Jurkat, Clone E6-1 (cell line): ENCODE data around the gene SULT1A2. TPM values are rescaled to one million over a fixed set of nuclear protein-coding genes. Genes with fewer than 3 reads are reported as not detected.
"Not testable (repeated sequence)": the region's sequence is repeated elsewhere in the genome, so short reads cannot be mapped to it uniquely, and the experiment has no call there.

Experiments
- DNase-seq: peaks from one replicate; pipeline ENCODE4 v3.0.0-alpha.2; 2011; ENCODE audit warnings: low read depth, low spot score
- H3K4me3 ChIP-seq: 2 replicates; pipeline ENCODE4 v1.5.1; 2011; ENCODE audit warnings: mild to moderate bottlenecking, low read length, control low read depth, moderate library complexity
- polyA plus RNA-seq: library from polyadenylated mRNA; unstranded; fragments of >200 nt; gene quantifications from one replicate; pipeline ENCODE4 v1.2.1, GENCODE V29; 2012; ENCODE audit warnings: missing spikeins; ENCODE audit not compliant: insufficient read length, insufficient read depth

Gene SULT1A2
- polyA plus RNA-seq = 1.4 TPM

DNA sequence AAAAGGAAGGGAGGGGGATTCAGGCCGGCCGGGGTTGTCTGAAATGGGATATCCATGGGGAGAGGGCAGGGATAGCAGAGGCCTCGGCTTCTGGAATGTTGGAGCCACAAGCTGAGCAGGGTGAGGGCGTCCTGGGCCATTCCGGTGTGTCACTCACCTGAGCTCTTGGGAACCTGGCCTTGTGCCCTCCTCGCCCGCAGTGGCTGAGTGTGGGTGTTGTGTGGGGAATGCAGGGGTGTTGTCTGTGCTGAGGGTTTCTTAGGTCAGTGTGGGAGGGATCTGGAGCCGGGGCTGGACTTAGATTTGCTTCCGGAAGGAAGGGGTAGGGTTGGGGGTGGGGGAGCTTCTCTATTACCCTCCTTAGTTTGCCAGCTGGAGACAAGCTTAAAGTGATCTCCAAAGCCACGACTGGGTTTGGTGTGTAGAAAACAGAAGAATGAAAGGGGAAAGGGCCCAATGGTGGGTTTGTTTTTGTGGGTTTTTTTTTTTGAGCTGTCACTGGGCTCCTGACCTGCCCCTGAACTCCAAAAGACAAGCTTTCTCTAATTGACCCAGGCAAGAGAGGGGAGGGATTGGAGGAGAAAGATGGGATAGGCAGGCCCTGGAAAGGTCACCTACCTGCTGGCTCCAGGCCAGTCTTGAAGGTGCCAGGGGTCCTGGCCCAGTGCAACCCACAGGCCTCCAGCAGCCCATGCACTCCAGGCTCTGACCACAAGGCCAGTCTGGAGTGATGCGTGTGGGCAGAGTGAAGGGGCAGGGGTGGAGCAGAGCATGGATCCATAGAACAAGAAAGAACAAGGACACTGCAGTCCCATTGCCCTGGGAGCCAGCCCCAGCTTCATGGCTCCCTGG lies at the start of gene SULT1A2:
TSS of gene SULT1A2 (minus strand) at position 211 of the 852 bp plus-strand sequence. CDS start 1,120 bp downstream, outside the sequence.
- no peak for DNase-seq
- no peak within 1 kb of the TSS for H3K4me3 ChIP-seq

DNA sequence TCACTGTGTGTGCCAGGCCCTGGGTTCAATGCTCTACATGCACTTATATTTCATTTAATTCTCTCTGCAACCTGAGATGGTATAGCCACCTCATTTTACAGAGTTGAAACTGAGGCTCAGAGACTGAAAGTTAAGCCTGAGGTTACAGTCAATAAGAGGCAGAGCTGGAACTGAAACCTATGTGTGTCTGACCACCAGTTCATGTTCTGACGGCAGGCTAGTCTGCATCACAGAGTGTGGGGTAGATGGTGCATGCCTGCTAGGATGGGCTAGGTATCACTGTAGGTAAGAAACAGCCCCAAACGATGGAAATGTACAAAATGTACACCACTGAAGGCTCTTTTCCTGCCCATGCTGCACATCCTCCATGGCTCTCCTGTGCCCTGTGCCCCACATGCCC lies 43.1 kb upstream of the SULT1A2 start:
- H3K4me3 ChIP-seq, DNase-seq: not testable (repeated sequence)

DNA sequence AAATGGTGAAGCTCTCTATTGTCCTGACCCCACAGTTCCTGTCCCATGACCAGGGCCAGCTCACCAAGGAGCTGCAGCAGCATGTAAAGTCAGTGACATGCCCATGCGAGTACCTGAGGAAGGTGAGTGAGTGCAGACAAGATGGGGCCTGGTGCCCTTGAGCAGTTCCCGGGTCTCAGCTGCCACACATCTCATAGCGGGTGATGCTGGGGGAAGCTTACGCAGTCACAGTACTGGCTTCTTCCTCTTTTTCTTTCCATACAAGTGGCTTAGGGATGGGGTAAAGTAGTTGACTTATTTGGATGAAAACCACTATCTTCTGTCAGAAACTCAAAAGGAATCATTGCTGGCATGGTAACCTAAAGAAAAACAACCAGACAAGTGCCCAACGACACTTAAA lies 41.5 kb upstream of the SULT1A2 start:
- not testable (repeated sequence) for DNase-seq

DNA sequence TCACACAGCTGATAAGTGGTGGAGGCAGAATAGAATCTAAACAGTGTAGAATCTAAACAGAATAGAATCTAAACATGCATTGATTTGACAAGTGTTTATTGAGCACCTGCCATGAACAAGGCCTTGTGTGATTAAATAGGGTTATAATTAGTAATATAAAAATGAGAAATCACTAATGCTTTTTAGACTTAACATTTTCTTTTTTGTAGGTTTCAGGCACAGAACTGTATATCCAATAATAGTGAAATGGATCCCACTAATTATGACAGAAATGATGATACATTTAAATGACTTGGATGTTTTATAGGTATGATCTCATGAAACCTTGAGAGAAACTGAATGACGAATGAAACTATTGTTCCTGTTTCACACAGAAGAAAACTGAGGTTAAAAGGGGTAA lies 40.9 kb upstream of the SULT1A2 start, which contains the start of gene NPIPB8:
TSS of gene NPIPB8 (plus strand) at position 301 of the 400 bp plus-strand sequence. CDS start 296 bp downstream, outside the sequence.
- not testable (repeated sequence) for H3K4me3 ChIP-seq, DNase-seq

More for the DNA sequence above, 41.5 kb upstream of the SULT1A2 start:
- not testable (repeated sequence) for H3K4me3 ChIP-seq

DNA sequence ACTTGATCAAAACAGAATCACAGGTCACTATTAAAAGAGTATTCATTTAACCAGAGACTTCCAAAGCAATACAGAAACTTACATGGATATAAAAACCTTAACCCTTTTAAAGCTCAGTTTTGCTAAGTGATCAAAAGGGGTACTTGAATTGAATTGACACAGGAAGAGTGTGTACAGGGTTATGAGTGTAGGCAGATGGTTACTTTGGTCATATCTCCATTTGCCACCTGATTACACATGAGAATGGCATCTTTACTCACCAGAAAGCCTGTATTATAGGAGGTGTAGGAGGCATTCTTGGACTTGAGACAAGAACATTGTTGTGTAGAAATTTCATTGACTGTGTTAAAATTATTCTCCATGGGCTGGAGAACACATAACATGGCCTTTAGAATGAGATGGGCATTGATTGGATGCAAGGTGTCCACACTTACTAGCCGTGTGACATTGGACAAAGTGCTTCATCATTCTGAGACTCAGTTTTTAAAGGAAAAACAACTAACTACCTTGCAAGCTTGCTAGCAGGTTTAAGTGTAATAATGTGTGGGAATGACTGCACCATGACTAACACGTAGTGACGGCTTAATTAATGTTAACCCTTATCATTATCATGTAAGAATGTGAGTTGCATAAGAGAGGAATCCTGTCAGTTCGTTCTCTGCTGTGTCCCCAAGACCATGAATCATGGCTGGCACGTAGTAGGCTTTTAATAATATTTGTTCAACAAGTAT lies 39.4 kb upstream of the SULT1A2 start:
- DNase-seq, H3K4me3 ChIP-seq: not testable (repeated sequence)

DNA sequence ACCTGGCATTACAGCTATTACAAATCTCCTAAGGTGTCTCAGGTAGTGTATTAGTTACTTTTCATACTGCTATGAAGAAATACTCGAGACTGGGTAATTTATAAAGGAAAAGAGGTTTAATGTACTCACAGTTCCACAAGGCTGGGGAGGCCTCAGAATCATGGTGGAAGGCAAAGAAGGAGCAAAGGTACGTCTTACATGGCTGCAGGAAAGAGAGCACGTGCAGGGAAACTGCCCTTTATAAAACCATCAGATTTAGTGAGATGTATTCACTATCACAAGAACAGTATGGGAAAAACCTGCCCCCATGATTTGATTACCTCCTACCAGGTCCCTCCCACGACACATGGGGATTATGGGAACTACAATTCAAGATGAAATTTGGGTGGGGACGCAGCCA lies 34.1 kb upstream of the SULT1A2 start:
- DNase-seq, H3K4me3 ChIP-seq: not testable (repeated sequence)

DNA sequence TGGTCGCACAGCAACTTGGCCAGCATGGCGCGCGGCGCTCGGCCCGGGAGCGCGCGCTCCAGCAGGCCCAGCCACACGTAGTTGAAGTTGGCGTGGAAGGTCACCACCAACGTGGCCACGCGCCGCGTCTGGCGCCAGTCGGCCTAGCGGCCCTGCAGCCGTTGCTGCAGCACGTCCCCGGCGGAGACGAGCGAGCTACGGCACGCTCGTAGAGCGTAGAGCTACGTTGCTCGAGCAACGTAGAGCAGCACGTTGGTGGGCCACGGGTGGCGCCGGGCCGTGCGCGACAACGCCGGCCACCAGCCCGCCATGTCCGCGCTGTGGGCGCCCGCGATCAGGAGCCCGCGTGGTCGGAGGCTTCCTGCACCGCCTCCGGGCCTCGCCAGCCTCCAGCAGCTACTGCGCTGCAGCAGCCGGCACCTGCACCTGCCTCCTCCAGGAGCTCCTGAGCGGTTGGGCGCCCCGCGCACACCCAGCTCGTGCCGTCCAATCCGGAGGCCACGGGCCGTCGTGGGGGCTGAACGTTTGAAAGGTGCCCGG lies 26.4 kb upstream of the SULT1A2 start:
- peak; percentile 63 for DNase-seq
- peak overlapping the region; percentile 71 for H3K4me3 ChIP-seq

DNA sequence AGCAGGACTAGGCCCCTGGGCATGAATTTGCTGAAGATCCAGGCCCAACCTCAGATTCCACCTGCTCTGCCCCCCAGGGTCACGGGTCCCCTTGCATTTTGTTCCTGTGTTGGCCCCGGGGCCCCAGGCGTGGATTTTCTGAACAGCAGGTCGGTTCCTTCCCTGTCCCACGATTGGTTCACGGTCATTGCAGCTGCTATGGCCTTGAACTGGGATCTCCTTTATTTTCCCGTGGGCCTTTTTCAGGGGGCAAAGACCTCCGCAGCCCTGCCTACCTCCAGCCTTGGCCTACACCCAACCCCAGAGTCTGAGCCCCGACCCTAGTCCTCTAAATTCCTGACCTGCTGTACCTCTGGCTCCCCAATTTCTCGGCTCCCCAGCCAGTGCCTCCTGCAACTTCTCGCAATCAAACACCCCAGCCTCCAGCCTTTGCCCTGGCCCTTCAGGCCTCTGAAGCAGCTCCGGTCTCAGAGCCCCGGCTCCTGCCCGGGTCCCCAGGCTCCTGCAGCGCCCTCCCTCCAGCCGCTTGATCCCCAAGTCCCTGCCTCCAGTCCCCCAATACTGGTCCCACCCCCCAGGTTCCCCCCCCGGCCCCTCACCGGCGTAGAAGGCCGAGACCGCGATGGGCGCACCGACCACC lies 25.8 kb upstream of the SULT1A2 start:
- DNase-seq = not testable (repeated sequence)
- peak overlapping the region; percentile 71 for H3K4me3 ChIP-seq

DNA sequence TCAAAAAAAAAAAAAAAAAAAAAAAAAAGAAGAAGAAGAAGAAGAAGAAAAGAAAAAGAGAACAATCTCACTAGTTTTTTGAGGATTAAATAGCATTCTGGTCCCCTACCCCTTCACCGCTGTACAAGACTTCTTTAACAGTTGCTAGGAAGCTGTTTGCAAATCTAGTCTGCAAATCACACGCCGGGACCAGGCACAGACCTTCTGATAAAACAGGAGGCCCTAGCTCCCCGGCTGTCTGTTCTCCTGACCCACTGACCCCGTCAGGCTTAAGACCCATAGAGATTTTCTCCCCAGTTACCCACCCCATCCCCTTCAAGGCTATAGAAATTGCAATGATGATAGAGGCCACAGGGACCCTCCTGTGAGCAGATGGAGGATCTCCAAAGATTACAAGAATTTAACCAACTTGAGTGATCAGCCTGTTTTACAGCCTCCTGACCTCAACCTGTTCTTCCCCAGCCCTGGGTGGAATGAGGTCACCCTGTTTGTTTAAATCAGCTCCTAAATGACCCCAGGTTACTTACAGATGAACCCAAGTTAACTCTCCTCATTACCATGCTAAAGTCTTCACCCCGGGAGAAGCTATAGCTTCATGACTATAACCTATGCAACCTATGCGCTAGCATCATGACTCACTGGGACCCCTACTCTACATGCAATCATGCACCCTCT lies 24.8 kb upstream of the SULT1A2 start:
- H3K4me3 ChIP-seq = peak overlapping the region; percentile 71; the same call in 1 of the 2 replicates
- no peak for DNase-seq

DNA sequence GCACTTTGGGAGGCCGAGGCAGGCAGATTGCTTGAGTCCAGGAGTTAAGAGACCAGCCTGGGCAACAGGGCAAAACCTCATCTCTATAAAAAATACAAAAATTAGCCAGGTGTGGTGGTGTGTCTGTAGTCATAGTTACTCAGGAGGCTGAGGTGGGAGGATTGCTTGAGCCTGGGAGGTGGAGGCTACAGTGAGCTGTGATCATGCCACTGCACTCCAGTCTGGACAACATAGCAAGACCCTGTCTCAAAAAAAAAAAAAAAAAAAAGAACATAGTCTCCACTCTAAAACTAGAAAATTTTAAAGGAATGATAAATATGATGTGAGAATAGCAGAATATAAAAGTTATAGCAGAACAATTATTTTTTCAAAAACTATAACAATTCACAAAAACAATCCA lies 23.5 kb upstream of the SULT1A2 start:
- DNase-seq, H3K4me3 ChIP-seq: not testable (repeated sequence)

DNA sequence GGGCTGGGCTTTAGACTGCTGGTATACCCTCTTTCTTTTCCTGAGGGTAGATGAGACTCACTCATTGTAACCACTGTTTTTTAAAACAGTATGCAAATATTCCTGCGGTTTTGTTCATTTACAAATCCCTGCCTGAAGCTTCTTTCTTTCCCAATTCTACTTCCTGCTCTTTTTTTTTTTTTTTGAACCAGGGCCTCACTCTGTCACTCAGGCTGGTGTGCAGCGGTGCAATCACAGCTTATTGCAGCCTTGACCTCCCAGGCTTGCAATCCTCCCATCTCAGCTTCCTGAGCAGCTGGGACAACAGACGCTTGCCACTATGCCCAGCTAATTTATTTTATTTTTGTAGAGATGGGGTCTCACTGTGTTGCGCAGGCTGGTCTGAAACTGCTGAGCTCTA lies 21.0 kb upstream of the SULT1A2 start:
- no peak for DNase-seq
- H3K4me3 ChIP-seq = no peak overlapping the region

DNA sequence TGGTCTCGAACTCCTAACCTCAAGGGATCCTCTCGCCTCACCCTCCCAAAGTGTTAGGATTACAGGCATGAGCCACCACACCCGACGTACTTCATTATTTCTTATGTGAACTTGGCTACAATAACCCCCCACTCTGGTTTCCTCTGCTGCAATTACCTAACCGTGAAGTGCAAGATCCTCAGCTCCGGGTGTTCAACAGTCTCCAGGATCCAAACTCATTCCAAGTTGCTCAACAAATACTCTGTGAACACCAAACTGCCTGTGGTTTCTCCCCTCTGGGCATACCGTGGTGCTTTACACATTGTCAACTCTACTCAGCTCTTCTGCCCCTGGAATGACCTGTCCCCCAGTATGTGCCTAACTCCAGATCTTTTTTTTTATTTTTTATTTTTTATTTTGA lies 19.8 kb upstream of the SULT1A2 start:
- no peak overlapping the region for H3K4me3 ChIP-seq
- DNase-seq = no peak

DNA sequence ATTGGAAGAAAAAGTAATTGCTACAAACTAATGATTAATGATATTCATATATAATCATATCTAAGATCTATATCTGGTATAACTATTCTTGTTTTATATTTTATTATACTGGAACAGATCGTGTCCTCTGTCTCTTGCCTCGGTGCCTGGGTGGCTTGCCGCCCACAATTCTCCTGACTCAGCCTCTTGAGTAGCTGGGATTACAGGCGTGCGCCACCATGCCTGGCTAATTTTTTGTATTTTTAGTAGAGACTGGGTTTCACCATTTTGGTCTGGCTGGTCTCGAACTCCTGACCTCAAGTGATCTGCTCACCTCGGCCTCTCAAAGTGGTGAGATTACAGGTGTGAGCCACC lies 19.4 kb upstream of the SULT1A2 start:
- H3K4me3 ChIP-seq, DNase-seq: not testable (repeated sequence)

DNA sequence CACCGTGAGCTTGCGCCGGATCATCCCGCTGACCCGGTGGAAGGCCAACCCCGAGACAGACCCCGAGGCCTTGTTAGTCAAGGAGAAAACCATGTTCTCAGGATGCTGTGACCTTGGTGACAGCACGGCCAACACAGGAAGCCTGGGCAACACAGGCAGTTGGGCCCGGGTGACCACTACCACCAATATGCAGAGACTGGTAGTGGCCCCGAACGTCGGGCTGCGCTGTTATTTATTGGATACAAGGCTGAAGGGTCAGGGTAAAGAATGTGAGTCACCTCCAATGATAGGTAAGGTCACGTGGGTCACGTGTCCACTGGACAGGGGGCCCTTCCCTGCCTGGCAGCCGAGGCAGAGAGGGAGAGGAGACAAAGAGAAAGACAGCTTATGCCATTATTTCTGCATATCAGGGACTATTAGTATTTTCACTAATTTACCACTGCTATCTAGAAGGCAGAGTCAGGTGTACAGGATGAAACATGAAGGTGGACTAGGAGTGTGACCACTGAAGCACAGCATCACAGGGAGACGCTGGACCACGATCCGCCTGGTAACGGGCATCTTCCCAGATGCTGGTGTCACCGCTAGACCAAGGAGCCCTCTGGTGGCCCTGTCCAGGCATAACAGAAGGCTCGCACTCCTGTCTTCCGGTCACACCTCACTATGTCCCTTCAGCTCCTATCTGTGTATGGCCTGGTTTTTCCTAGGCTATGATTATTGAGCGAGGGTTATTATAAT lies 18.8 kb upstream of the SULT1A2 start:
- DNase-seq, H3K4me3 ChIP-seq: not testable (repeated sequence)

DNA sequence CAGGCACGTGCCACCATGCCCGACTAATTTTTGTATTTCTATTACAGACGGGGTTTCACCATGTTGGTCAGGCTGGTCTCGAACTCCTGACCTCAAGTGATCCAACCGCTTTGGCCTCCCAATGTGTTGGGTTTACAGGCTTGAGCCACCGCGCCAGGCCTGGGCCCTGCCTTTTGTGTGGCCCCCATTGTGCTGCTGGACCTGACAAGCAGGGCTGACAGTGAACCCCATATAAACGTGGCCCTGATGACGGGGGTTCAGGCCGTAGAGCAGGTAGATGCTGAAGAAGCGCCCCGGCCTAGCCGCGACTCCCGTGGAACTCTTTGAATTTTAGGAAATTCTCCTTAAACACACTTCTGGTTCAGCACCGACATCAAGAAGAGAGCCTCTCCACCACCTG lies 17.7 kb upstream of the SULT1A2 start:
- H3K4me3 ChIP-seq, DNase-seq: not testable (repeated sequence)

DNA sequence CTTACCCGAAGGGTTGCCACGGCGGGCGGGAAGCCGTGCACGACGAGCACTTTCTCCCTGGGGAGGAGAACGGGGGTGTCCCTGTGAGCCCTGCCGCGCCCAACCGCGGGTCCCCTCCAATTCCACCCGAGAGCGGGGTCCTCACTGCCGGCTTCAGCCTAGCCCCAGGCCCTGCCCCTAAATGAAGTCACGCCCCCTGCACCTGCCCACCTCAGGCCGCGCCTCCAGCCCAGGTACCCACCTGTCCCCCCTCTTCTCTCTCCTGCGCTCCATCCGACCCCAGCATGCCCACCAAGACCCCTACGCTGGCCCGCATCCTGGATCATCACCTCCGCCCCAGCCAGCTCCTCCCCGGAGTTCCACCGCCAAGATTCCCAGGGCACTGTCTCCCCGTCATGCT lies 17.1 kb upstream of the SULT1A2 start:
- DNase-seq, H3K4me3 ChIP-seq: not testable (repeated sequence)

DNA sequence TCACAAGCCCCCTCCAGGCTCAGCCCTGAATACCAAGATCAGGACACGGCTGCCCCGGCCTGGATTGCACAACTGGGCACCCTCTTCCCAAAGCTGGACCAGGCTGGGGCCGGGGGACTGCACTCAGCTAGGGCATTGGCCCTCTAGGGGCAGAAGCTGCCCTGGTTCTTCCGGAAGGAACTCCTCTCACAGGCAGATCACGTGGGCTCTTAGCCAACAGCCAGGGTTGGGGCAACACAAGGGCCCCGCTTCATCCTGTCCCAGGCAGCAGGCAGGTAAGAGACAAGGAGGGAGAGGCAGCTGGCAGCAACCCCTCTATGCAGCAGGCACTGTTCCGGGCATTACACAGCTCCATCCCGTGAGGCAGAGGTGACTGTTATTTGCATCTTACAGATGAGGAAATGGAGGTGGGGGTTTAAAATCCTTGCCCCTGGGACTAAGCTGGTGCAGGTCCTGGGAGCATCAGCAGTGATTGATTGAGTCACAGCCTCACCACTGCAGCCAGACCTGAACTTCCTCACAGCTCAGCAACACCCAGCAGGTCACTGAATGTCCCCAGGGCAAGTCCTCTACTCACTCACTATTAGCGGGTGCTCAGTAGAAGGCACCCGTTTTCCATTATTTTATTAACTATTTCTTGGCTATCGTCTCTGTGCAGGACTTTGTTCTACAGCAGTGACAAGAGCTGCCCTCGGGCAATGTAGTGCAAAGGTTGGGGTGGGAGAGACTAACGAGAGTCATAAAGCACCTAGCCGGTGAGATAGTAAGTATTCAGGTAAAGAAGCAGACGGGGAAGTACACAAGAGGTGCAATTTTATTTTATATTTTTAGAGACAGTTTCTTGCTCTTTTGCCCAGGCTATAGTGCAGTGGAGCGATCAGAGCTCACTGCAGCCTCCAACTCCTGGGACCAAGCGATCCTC lies 15.8 kb upstream of the SULT1A2 start:
- not testable (repeated sequence) for H3K4me3 ChIP-seq, DNase-seq
